Measurements from ENCODE around the gene HGS.
"Not testable (repeated sequence)": the region's sequence is repeated elsewhere in the genome, so short reads cannot be mapped to it uniquely, and the experiment has no call there.

The HGS gene

DNA sequence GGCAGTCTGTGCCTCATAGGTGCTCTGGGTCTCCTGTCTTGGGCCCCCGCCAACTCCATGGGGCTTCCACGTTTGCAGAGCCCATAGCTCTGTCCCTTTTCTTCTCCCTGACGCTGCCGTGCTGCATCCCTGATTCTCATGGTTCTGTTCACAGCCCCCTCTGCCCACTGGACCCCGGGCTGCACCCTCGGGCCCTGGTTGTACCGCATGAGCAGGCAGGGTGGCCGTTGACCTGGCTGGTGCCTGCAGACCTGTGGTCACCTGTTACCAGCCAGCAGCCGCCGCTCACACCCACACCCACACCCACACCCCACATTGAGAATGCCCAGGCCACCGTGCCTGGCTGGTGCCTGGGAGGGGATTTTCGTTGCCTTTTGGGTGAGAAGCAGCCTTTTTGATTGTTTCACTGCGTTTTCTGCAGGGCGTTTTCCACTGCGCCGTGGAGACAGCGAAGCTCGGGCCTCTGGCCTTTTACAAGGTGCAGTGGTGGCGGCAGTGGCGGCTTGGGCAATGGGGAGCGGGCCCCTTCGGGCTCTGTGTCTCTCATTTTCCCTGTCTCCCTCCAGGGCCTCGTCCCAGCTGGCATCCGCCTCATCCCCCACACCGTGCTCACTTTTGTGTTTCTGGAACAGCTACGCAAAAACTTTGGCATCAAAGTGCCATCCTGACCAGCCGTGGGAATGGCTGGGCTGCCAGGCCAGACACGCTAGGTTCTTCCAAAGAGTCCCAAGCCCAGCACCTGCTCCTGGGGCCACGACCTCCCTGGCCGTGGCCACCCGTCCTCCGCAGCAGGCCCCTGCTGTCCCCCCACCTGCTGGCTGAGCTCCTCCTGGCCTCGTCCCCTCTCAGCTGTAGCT, 35.8 kb downstream of the HGS start:
- no peak for DNase-seq (ENCODE audit: low read depth in 2 of 2, low spot score in 1 of 2)

DNA sequence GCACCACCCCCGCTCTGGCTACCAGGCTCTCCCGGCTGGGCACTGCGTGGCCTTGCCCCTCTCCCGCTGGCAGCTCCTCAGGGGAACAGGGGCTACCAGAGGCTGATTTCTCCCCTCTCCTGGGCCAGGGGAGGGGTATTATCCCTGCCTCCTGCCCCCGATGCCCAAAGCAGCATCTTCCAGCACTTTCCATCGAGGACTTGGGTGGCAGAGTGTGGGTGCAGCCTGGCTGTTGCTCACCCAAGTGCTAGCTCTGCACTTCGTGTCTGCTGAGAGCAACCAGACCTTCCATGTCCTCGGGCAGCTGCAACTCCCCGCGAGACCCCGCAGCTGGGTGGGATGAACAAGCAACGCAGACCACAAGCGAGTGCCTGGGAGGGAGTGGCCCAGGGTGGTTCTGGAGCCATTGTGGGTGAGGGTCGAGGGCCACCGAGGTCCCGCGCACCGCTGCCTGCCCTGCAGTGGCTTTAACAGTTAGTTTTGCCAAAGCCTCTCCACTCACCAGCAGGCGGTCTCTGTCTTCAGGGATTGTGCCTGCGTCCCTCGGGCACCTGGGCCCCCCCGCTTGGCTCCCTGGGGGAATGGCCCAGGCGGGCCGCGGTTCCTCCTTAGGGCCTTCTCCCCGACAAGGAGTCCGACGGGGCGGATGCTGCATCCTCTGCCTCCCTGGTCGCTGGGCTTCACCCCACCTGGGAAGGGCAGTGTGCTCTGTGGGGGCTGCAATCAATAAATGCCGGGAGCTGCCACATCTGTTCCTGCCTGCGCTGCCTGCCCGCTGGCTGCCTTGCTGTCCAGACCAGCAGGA, 36.7 kb downstream of the HGS start:
- no peak for DNase-seq (ENCODE audit: low read depth in 2 of 2, low spot score in 1 of 2)

DNA sequence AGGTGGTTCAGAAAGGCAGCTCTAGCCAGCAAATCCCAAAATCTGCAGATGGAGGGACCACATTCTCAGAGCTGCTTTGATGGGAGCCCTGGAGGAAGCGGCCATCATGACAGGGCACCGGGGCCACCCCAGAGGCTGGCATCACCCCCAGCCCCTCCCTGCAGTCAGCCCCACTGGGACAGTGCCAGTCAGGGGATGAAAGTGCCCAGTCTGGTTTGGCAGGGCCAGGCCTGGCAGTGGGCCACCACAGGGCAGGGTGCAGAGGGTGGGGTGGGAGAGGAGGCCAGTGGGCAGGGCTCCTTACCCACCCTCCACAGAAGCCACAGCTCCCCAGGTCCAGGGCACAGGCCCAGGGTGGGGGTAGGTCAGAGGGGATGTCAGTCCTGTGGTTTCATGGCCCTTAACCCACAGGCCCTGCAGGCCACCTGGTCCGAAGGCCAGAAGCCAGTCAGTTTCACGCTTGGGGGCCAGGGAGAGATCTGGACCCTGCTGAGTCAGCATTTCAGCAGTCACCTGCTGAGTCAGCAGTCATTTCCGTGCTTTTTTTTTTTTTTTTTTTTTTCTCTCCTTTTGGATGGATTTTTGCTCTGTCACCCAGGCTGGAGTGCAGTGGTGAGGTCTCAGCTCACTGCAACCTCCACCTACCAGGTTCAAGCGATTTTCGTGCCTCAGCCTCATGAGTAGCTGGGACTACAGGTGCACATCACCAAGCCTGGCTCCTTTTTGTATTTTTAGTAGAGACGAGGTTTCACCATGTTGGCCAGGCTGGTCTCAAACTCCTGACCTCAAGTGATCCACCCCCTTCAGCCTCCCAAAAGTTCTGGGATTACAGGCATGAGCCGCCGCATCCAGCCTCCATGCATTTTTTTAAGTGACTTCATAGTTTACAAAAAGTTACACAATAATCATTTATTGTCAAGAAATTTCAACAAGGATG, 38.6 kb downstream of the HGS start:
- DNase-seq (ENCODE audit: low read depth in 2 of 2, low spot score in 1 of 2), result no peak

DNA sequence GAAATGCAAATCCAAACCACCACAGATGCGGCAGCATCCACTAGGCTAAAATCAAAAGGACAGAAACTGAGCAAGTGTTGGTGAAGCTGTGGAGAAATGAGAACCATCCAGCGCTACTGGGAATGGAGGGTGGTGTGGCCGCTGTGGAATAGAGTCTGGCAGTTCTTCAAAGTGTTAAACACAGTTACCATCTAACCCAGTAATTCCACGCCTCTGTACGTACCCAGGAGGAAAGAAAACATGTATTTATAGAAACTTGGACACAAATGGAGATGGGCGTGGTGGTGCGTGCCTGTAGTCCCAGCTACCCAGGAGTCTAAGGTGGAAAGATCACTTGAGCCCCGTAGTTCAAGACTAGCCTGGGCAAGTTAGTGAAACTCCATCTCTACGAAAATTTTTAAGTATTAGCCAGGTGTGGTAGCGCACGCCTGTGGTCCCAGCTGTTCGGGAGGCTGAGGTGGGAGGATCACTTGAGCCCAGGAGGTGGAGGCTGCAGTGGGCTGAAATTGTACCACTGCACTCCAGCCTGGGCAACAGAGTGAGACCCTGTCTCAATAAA, 39.9 kb downstream of the HGS start:
- no peak for DNase-seq (ENCODE audit: low read depth in 2 of 2, low spot score in 1 of 2)

DNA sequence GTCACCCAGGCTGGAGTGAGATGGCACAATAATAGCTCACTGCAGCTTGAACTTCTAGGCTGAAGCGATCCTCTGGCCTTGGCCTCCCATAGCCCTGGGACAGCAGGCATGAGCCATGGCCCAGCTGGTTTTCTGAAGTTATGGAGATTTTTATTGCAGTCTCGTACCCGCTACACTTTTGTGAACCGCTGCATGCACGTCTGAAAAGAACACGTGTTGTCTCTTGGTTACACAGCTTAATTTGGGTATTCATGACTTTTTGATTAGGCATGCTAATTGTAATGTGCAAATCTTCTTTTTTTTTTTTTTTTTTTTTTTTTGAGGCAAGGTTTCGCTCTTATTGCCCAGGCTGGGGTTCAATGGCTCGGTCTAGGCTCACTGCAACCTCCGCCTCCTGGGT, 41.6 kb downstream of the HGS start:
- DNase-seq (ENCODE audit: low read depth in 2 of 2, low spot score in 1 of 2), result no peak

DNA sequence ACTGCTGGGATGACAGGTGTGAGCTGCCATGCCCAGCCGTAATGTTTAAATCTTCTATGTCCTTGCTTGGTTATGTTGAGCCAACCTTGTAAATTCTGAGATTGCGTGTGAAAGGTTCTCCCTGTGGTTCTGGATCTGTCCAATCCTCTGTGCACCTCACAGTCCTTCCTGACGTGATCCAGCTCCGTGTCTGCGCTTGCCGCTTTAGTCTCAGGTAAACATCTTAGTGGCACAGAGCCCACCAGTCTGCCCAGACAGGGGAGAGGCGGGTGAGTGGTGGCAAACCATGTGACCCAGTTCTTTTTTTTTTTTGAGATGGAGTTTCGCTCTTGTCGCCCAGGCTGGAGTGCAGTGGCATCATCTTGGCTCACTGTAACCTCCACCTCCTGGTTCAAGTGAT, 42.2 kb downstream of the HGS start:
- DNase-seq (ENCODE audit: low read depth in 2 of 2, low spot score in 1 of 2), result no peak

DNA sequence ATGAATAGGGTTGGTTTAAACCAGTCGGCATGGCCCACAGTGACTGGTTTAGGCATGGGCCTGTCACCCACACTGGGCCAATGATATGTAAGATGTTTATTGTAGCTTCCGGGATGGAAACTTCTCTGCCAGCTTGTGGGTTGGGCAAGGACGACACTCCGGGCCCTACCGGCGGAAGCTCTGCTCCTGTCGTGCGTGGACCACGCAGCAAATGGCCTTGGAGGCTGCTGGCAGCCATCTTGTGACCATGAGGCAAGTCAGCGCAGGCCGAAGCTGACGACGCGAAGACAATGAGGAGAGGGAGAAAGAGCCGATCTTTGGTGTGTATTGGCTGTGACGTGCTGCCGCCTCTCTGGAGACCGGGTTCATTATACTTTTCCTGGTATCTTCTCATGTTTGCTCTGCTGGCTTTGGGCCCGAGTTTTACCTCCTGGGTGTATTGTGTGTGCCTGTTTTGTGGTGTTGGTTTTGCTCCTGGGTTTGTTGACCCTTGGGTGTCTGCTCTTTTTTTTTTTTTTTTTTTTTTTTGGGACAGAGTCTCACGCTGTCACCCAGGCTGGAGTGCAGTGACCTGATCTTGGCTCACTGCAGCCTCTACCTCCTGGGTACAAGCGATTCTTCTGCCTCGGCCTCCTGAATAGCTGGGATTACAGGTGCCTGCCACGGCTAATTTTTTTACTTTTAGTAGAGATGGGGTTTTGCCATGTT, 43.7 kb downstream of the HGS start:
- DNase-seq (ENCODE audit: low read depth in 2 of 2, low spot score in 1 of 2), result no peak

DNA sequence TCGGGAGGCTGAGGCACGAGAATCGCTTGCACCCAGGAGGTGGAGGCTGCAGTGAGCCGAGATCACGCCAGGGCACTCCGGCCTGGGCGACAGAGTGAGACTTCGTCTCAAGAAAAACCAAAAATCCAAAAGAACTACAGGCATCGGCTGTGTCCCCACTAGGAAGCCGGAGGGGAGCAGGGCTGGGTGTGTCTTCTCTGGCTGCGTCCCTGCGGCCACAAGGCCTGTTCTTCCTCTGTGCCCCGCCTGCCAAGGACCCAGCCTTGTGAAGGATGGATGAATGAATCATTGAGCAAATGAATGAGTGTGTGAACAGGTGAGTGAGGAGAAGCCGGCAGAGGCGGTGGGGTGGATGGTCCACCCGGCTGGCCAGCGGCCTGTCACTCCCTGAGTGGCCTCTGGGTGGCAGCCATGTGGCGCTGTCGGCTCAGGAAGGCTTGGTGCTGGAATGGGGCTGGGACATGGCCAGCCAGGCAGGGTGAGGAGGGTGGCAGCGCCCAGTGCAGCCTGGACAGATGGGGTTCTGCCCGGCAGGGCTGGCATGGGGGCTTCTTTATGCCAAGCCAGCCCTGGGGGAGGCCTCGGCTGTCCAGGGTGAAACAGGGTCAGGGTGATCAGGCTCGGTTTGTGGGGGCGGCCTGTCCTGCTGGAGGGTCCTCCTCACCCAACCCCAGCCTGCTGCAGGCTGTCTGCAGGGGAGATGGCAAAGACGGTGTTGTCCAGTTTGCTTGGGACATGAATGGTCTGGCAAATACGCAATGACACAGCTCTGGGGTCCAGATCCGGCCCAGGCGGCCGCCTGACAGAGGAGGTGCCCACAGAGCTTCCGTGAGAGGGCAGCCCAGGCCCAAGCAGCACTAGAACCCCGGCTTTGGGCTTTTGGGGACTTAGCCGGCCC, 49.9 kb downstream of the HGS start:
- peak in 1 of 2 donors; percentile 23 for DNase-seq (ENCODE audit: low read depth in 2 of 2, low spot score in 1 of 2)

DNA sequence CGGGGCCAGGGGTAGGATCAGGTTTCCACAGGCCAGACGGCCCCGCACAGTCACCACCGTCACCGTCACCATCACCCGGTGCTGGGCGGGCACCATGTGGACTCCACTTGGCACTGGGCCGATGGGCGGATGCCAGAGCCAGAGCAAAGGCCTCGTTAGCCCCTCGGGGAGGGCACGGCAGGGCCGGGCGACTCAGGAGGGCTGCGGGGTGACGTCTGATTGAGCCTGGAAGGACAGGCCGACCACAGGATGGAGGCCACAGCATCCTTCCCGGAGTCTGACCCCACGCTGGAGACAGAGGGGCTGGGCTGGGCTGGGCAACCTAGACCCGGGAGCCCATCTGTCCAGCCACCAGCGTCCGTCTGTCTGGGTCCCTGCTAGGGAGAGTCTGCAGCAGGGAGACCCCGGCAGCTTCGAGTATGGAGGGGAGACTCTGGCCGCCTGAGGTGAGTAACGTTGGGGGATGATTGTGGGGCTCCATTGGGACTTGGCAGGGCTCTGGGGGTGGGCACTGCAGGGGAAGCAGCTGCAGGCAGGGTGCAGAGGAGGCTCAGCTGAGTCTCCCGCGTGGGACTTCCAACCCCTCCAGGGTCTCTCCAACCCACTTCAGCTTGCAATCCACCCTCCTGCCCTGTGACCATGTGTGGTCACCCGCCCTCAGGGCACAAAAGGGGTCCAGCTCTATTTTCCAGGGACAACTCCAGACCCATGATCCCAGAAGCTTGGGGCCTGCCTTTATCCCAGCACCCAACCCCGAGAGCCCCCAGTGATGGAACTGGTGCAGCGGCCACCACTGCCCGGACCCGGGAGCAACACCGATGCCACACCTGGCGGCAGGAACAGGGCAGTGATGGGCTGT, 50.8 kb downstream of the HGS start:
- DNase-seq (ENCODE audit: low read depth in 2 of 2, low spot score in 1 of 2), result no peak

DNA sequence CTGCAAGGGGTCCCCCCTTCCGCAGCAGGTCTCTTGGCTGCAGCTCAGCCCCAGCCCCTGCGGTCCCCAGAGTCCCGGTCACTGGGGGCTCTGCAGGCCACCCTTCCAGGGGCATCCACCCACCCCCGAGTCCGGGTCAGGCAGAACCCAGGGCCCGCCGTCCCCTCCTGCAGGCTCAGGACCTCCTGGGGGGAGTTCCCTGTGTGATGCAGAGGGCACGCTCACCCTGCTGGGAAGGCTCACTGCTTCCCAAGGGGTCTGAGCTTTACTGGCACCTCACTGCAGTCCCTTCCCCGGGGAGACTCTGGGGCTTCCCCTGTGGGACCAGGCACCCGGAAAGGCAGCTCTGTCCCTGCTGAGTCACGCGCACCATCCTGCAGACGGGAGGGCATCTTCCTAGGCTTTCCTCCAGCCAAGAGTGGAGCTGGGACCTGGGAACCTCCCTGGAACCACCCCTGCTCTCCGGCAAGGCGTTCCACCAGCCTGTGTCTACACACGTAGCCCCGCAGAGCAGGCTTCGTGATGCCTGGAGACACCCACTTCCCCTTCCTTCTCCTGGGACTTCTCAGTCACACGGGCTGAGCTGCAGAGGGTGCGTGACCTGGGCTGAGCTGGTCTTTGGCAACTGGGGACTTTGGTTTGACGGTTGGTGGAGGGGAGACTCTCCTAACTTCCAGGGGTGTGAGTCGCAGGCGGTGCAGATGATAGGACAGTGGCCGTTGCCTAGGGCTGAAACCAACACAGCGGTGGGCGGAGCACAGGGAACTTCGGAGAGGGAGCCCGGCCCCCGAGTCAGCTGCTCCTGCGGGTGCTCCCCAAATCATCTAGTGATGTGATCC, 51.7 kb downstream of the HGS start:
- no peak for DNase-seq (ENCODE audit: low read depth in 2 of 2, low spot score in 1 of 2)

DNA sequence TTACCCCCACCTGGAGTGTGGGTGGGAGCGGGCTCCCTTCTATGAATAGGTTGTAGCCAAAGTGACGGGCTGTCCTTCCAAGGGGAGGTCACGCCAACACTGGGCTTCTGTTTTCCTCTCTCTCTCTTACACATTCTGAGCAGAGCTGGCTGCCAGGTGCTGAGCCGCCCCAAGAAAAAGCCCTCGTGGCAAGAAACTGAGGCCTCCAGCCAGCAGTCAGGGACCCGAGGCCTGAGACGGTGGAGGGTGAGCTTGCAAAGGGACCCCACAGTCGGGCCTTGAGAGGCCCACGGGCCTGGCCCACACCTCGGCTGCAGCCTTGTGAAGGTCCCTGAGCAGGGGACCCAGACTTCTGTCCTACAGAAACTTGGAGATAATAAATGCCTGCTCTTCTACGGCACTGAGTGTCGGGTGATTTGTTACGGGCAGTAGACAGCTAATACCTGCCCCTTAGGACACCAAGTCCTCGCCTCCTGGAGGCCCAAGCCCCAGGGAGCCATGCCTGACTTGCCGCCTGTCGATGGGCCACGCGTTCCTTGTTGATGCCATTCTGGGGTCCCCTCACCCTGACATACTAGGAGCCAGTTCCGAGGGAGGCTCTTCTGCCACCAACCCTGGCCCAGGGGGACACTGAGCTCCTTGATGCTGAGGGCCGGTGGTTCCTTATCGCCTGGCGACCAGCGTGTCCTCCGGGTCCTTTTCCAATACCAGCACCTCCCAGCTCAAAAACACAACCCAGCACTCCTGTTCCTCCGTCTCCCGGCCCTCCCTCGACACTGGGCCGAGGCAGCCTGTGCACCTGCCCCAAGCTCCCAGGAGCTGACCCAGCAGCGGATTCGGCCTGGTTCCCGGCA, 54.4 kb downstream of the HGS start:
- DNase-seq (ENCODE audit: low read depth in 2 of 2, low spot score in 1 of 2), result no peak

DNA sequence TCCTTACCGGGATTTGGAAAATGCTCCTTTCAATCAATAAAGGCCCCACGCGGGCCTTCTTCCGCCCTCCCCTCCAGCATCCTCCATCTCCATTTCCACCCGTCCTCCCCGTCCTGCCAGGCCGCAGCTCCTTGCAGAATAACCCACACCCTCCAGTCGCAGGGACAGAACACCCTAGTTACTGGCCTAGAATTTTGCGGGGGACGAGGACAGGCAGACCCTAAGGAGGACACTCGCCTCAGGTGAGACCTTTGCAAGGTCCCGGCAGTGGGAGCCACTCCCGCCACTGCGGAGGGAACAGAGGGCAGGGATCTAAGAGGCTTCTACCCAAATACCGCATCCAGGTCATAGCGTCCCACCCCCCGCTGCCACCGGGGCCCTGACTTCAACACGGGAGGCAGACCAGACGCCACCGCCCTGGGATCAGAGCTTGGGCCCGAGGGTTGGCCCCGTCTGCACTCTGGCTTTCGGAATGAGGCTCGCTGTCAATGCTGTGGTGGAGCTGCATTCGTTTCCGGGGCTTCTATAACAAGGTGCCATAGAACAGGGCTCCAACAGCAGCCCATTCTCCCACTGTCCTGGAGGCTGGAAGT, 55.1 kb downstream of the HGS start:
- no peak for DNase-seq (ENCODE audit: low read depth in 2 of 2, low spot score in 1 of 2)

DNA sequence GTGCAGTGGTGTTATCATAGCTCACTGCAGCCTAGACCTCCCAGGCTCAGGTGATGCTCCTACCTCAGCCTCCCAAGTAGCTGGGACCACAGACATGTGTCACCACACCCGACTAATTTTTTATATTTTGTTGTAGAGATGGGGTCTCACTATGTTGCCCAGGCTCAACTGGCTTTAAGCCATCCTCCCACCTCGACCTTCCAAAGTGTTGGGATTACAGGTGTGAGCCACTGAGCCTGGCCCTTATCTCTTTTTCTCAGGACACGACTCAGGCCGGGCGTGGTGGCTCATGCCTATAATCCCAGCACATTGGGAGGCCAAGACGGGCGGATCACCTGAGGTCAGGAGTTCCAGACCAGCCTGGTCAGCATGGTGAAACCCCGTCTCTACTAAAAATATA, 55.8 kb downstream of the HGS start:
- not testable (repeated sequence) for DNase-seq (ENCODE audit: low read depth in 2 of 2, low spot score in 1 of 2)

DNA sequence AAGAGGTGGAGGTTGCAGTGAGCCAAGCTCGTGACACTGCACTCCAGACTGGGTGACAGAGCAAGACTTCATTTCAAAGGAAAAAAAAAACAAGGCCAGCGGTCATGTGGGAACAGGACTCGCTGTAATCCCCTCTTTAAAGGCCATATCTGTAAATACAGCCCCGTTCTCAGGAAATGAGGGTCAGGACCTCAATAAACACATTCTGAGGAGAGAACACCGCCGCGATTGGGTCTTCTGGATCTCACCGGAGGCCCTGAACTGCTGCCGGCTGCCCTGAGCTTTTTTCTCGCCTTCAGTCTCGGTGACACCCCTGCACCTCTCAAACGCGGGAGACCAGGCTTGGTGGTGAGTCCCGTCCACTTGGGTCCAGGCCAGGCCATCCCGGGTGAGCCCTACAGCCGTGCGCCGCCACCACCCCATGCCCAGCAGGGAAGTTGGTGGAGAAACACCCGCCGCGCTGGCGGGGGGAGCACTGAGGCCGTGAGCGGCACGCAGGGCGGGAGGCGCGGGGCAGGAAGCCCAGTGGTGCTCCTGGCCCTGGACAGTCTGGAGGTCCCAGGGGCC, 56.7 kb downstream of the HGS start:
- no peak for DNase-seq (ENCODE audit: low read depth in 2 of 2, low spot score in 1 of 2)

DNA sequence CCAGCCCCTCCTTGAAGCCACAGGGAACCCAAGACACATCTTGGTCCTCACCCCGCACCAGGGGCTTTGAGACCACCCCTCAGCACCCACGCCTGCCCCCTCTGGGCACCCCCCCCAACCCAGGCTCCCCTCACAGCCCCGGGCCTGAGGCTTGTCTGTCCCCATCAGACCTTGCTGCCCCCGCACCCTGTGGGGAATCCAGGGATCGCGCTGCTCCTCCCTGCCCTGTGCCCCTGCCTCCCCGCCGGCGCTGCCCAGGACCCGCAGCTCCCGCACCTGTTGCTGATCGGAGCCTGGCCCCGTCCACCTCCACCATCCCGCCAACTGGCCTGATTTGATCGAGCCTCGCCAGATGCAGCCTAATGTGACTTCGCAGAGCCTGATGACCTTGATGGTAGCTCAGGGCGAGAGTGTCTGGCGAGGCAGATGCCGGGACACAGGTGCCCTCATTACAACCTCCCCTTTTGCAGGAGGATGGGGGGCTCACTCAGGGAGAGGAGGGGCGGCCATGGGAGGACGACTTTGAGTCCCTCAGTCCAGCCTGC, 57.3 kb downstream of the HGS start:
- DNase-seq (ENCODE audit: low read depth in 2 of 2, low spot score in 1 of 2), result no peak
